Transverse colon (tissue), 4 donors: ENCODE results near the gene FHAD1. TPM values are rescaled to one million over a fixed set of nuclear protein-coding genes. Genes with fewer than 3 reads are reported as not detected.

Experiments used
- DNase-seq: peaks from one replicate; pipeline ENCODE4 v3.0.0-alpha.2; 2019
- H3K27ac ChIP-seq, 4 donors: fragments of 200-600 bp; sonication (generic); 2 replicates each; pipeline ENCODE4 v1.5.1; 2016 to 2018; ENCODE audit warnings: inconsistent platforms in 4 of 4
- H3K27me3 ChIP-seq: fragments of 200-600 bp; sonication (generic); 2 replicates; pipeline ENCODE4 v1.5.1; 2017; ENCODE audit warnings: inconsistent platforms
- H3K36me3 ChIP-seq, 4 donors: fragments of 200-600 bp; sonication (generic); 2 replicates each; pipeline ENCODE4 v1.5.1; 2017 to 2019; ENCODE audit warnings: inconsistent platforms in 4 of 4
- H3K4me1 ChIP-seq, 4 donors: fragments of 200-600 bp; sonication (generic); 2 replicates each; pipeline ENCODE4 v1.5.1; 2017 to 2020; ENCODE audit warnings: inconsistent platforms in 4 of 4
- H3K4me3 ChIP-seq, 4 donors: fragments of 200-600 bp; sonication (generic); 1 replicate in 1 of 4; 2 replicates in 3 of 4; pipeline versions ENCODE4 v1.5.1 to v1.6.1; 2017 to 2019; ENCODE audit warnings: inconsistent platforms in 4 of 4
- H3K9me3 ChIP-seq, 2 donors: fragments of 200-600 bp; sonication (generic); 2 replicates each; pipeline ENCODE4 v1.5.1; 2017 to 2019; ENCODE audit warnings: inconsistent platforms in 2 of 2
- CTCF ChIP-seq, 5 experiments: fragments of 200-600 bp in 3 of 5; fragments of 450-650 bp in 2 of 5; sonication (generic) in 3 of 5; IDR thresholded peaks; 1 replicate in 2 of 5; 2 replicates in 3 of 5; pipeline ENCODE4 v1.5.1; 2016 to 2017; ENCODE audit warnings: antibody characterized with exemption in 5 of 5, inconsistent platforms in 3 of 5, mild to moderate bottlenecking in 2 of 5, moderate library complexity in 1 of 5
- EP300 ChIP-seq: sonication (generic); formaldehyde crosslinking; IDR thresholded peaks from one replicate; pipeline ENCODE4 v1.6.1; 2017; ENCODE audit warnings: antibody characterized with exemption, low read depth
- POLR2A ChIP-seq: fragments of 450-650 bp; IDR thresholded peaks from one replicate; pipeline ENCODE4 v1.6.1; 2016; ENCODE audit warnings: antibody characterized with exemption, mild to moderate bottlenecking, moderate library complexity
- POLR2AphosphoS5 ChIP-seq, 3 donors: sonication (generic); formaldehyde crosslinking; IDR thresholded peaks; one replicate each; pipeline ENCODE4 v1.6.1; 2016; ENCODE audit warnings: antibody characterized with exemption in 3 of 3
- WGBS, 2 donors: methylation state at CpG; one replicate each; pipeline ENCODE4 v1.1.5; 2018; ENCODE audit warnings: low coverage in 1 of 2; 5-methylcytosine and 5-hydroxymethylcytosine counted together
- in situ Hi-C, 4 donors: fragments of 200-750 bp; cut with MboI; loops; one replicate each; pipeline versions ENCODE4 v1.15.0 to v1.15.1; 2017; ENCODE audit warnings: low sequenced_read_pairs in 3 of 4, low pct_ligation_motif_present in 1 of 4, low pct_unique_long_range_greater_than_20kb in 1 of 4
- intact Hi-C: fragments of 100-400 bp; cut with DNase I; formaldehyde crosslinking; loops from one replicate; pipeline ENCODE4 v1.15.1; 2023; ENCODE audit warnings: low total_unique reads
- total RNA-seq, 4 donors: library from RNA; depleted of rRNA; stranded (reverse); fragments of >200 nt; gene quantifications; one replicate each; pipeline ENCODE4 v1.1.0, GENCODE V29; 2016

FHAD1 gene
- total RNA-seq, 4 donors from 2014 or later: 0.75 to 0.82 TPM; not detected in 2

- 87 to 92% methylated on average over 3 to 9 of the region's 9 CpGs for WGBS, 2 donors
- TF ChIP-seq CTCF (IDR thresholded peaks at IDR 0.05): no peak
- no peak for TF ChIP-seq EP300
- no peak for TF ChIP-seq POLR2AphosphoS5 (IDR thresholded peaks at IDR 0.05)
- TF ChIP-seq POLR2A: no peak
- intact Hi-C loops (no loop called here), in situ Hi-C loops (no loop called here)
- Histone ChIP-seq H3K27ac (no peak overlapping the region), H3K27me3 (no peaks in the 10 kb centered on the region), H3K4me1 (peaks cover 0 to 6% (median under 1%) of the 10 kb centered on the region in 4 donors), H3K4me3 (no peak overlapping the region), H3K36me3 (no peaks in the 10 kb centered on the region), H3K9me3 (no peaks in the 10 kb centered on the region)
- DNase-seq: no peak
Observed at GRCh38 chr1:15403962-15404580, 157.0 kb downstream of the FHAD1 start.

GRCh38 chr1:15405106-15405850 lies 158.3 kb downstream of the FHAD1 start:
- WGBS, 2 donors: 74 to 81% methylated on average over 5 to 9 of the region's 9 CpGs
- no peaks in the 10 kb centered on the region for H3K36me3 ChIP-seq
- in situ Hi-C loops (no loop called here), intact Hi-C loops (no loop called here)
- H3K27me3 ChIP-seq: no peaks in the 10 kb centered on the region
- peaks cover 0 to 6% (median 3%) of the 10 kb centered on the region in 4 donors for H3K4me1 ChIP-seq
- no peak for DNase-seq
- no peak overlapping the region for H3K4me3 ChIP-seq
- TF ChIP-seq CTCF (IDR thresholded peaks at IDR 0.05) (no peak), POLR2AphosphoS5 (IDR thresholded peaks at IDR 0.05) (no peak), POLR2A (no peak), EP300 (no peak)
- no peaks in the 10 kb centered on the region for H3K9me3 ChIP-seq
- H3K27ac ChIP-seq: no peak overlapping the region

GRCh38 chr1:15406614-15407559 lies 159.9 kb downstream of the FHAD1 start:
- Histone ChIP-seq H3K27me3 (no peaks in the 10 kb centered on the region), H3K27ac (peak overlapping the region; percentile 11 to 54 (median 41)), H3K9me3 (no peaks in the 10 kb centered on the region), H3K4me1 (peaks cover 4 to 20% (median 11%) of the 10 kb centered on the region in 4 donors), H3K4me3 (no peak overlapping the region), H3K36me3 (no peaks in the 10 kb centered on the region)
- in situ Hi-C loops: no loop called here
- DNase-seq: no peak
- intact Hi-C loops: no loop called here
- TF ChIP-seq POLR2A: no peak
- no peak for TF ChIP-seq CTCF (IDR thresholded peaks at IDR 0.05)
- TF ChIP-seq EP300: no peak
- TF ChIP-seq POLR2AphosphoS5 (IDR thresholded peaks at IDR 0.05): no peak
- WGBS, 2 donors: 42 to 57% methylated on average over 6 to 11 of the region's 11 CpGs

GRCh38 chr1:15407580-15407979 lies 160.6 kb downstream of the FHAD1 start:
- peaks cover 7 to 27% (median 18%) of the 10 kb centered on the region in 4 donors for H3K4me1 ChIP-seq
- no peaks in the 10 kb centered on the region for H3K9me3 ChIP-seq
- peak overlapping the region; percentile 11 to 54 (median 41) for H3K27ac ChIP-seq
- no peak overlapping the region for H3K4me3 ChIP-seq
- WGBS, 2 donors: 71% methylated on average over 7 of the region's 7 CpGs; no CpG with 5 or more reads in 1 of the 2 donors
- intact Hi-C loops (no loop called here), in situ Hi-C loops (no loop called here)
- no peaks in the 10 kb centered on the region for H3K36me3 ChIP-seq
- no peak for DNase-seq
- H3K27me3 ChIP-seq: no peaks in the 10 kb centered on the region
- TF ChIP-seq CTCF (IDR thresholded peaks at IDR 0.05): no peak
